Ishikawa (cell line): ENCODE results near the gene NOTCH3.

ENCODE experiments used
- CEBPB ChIP-seq: IDR thresholded peaks from 2 replicates; pipeline ENCODE4 v1.6.1; 2012
- CREB1 ChIP-seq: IDR thresholded peaks from 2 replicates; pipeline ENCODE4 v1.6.1; 2012; ENCODE audit warnings: low read depth
- EGR1 ChIP-seq: IDR thresholded peaks from 2 replicates; pipeline ENCODE4 v1.6.1; 2012
- EP300 ChIP-seq: IDR thresholded peaks from 2 replicates; pipeline ENCODE4 v1.6.1; 2012; ENCODE audit warnings: borderline replicate concordance
- FOXM1 ChIP-seq: IDR thresholded peaks from 2 replicates; pipeline ENCODE4 v1.6.1; 2012; ENCODE audit warnings: low read depth, borderline replicate concordance
- NFIC ChIP-seq: IDR thresholded peaks from 2 replicates; pipeline ENCODE4 v1.6.1; 2012
- RAD21 ChIP-seq: IDR thresholded peaks from 2 replicates; pipeline ENCODE4 v1.6.1; 2012; ENCODE audit warnings: low read depth
- TAF1 ChIP-seq: IDR thresholded peaks from 2 replicates; pipeline ENCODE4 v1.6.1; 2012; ENCODE audit warnings: low read depth, mild to moderate bottlenecking
- TCF12 ChIP-seq: IDR thresholded peaks from 2 replicates; pipeline ENCODE4 v1.6.1; 2012; ENCODE audit warnings: low read depth
- TEAD4 ChIP-seq: IDR thresholded peaks from 2 replicates; pipeline ENCODE4 v1.6.1; 2012
- YY1 ChIP-seq: IDR thresholded peaks from 2 replicates; pipeline ENCODE4 v1.6.1; 2012; ENCODE audit warnings: low read depth
- ZBTB7A ChIP-seq: IDR thresholded peaks from 2 replicates; pipeline ENCODE4 v1.6.1; 2012; ENCODE audit warnings: low read depth
- TF ChIP-seq, protein P1 (sequence below): IDR thresholded peaks from 2 replicates; pipeline ENCODE4 v1.6.1; 2012
- TF ChIP-seq, protein P2 (sequence below): IDR thresholded peaks from 2 replicates; pipeline ENCODE4 v1.6.1; 2012
- TF ChIP-seq, protein P3 (sequence below): IDR thresholded peaks from 2 replicates; pipeline ENCODE4 v1.6.1; 2012; ENCODE audit warnings: low read depth, mild to moderate bottlenecking

The NOTCH3 gene

DNA sequence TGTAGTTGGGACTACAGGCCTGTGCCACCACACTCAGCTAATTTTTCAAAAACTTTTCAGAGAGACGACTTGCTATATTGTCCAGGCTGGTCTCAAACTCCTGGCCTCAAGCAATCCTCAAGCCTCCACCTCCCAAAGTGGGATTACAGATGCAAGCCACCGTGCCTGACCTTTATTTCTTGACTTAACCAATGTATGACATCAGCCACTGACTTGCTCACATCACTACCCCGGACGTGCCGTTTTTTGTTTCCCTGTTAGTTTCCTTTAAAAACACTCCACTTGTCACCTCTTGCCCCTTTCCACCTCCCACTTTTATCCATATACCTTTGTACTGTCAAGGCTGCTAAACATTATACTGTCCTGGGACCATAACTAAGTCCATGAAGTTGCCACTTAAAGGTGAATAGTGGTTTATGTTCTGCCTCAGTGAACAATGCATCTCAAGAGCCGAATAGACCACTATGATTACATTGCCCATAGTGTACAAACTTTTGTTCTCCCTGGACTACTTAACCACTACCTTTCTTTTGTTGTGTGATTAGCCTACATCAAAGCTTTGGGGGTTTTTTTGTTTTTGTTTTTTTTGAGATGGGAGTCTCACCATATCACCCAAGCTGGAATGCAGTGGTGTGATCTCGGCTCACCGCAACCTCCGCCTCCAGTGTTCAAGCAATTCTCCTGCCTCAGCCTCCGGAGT is 33.8 kb upstream of the NOTCH3 start:
- no peak for TF ChIP-seq ZBTB7A
- TF ChIP-seq TEAD4, result no peak
- TF ChIP-seq TCF12, result no peak
- TF ChIP-seq FOXM1, result no peak
- TF ChIP-seq, protein P1, sequence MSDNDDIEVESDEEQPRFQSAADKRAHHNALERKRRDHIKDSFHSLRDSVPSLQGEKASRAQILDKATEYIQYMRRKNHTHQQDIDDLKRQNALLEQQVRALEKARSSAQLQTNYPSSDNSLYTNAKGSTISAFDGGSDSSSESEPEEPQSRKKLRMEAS, result no peak
- TF ChIP-seq NFIC, result no peak
- TF ChIP-seq, protein P2, sequence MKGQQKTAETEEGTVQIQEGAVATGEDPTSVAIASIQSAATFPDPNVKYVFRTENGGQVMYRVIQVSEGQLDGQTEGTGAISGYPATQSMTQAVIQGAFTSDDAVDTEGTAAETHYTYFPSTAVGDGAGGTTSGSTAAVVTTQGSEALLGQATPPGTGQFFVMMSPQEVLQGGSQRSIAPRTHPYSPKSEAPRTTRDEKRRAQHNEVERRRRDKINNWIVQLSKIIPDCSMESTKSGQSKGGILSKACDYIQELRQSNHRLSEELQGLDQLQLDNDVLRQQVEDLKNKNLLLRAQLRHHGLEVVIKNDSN, result no peak
- no peak for TF ChIP-seq EP300
- TF ChIP-seq, protein P3, sequence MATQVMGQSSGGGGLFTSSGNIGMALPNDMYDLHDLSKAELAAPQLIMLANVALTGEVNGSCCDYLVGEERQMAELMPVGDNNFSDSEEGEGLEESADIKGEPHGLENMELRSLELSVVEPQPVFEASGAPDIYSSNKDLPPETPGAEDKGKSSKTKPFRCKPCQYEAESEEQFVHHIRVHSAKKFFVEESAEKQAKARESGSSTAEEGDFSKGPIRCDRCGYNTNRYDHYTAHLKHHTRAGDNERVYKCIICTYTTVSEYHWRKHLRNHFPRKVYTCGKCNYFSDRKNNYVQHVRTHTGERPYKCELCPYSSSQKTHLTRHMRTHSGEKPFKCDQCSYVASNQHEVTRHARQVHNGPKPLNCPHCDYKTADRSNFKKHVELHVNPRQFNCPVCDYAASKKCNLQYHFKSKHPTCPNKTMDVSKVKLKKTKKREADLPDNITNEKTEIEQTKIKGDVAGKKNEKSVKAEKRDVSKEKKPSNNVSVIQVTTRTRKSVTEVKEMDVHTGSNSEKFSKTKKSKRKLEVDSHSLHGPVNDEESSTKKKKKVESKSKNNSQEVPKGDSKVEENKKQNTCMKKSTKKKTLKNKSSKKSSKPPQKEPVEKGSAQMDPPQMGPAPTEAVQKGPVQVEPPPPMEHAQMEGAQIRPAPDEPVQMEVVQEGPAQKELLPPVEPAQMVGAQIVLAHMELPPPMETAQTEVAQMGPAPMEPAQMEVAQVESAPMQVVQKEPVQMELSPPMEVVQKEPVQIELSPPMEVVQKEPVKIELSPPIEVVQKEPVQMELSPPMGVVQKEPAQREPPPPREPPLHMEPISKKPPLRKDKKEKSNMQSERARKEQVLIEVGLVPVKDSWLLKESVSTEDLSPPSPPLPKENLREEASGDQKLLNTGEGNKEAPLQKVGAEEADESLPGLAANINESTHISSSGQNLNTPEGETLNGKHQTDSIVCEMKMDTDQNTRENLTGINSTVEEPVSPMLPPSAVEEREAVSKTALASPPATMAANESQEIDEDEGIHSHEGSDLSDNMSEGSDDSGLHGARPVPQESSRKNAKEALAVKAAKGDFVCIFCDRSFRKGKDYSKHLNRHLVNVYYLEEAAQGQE, result no peak
- no peak for TF ChIP-seq TAF1
- no peak for TF ChIP-seq YY1
- no peak for TF ChIP-seq RAD21
- no peak for TF ChIP-seq CREB1
- TF ChIP-seq CEBPB, result no peak
- TF ChIP-seq EGR1, result no peak

DNA sequence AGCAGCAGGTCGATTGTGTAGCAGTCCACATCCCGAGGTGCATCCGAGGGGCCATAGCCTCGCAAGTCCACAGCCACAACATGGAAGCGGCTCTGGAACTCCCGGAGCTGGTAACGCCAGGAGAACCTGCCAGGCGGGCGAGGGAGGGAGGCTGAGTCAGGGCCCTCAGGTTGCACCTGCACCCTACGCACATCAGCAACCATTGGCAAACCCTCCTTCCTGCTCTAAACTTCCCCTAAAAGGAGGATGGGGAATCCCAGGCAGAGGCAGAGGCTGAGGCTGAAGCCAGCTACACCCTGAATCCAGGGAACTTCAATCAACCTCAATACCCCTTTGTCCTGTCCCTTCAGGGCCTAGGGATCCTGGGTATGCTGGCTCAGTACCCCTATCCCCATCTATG is 30.5 kb upstream of the NOTCH3 start:
- no peak for TF ChIP-seq TCF12
- TF ChIP-seq FOXM1, result no peak
- no peak for TF ChIP-seq NFIC
- TF ChIP-seq CEBPB, result no peak
- no peak for TF ChIP-seq RAD21
- TF ChIP-seq ZBTB7A, result no peak
- TF ChIP-seq TEAD4, result no peak
- TF ChIP-seq TAF1, result no peak
- TF ChIP-seq CREB1, result no peak
- TF ChIP-seq, protein P3, result no peak
- TF ChIP-seq, protein P2, result no peak
- TF ChIP-seq YY1, result no peak
- no peak for TF ChIP-seq EGR1

DNA sequence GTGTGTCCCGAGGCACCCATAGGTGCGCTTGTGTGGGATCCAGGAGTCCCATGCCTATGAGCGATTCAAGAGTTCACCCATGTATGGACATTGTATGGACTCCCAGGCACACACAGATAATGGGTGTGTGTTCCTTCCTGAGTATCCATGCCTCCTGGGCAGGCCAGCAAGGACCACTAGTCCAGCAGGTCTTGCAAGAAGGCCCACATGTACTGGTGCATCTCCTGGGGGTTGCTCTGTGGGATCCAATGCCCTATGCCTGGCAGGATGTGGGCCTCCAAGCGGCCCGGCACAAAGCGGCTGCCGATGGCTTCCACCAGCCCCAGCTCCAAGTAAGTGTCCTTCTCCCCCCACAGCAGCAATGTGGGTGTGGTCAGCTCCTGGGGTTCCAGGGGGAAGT is 26.5 kb upstream of the NOTCH3 start:
- TF ChIP-seq TAF1, result no peak
- TF ChIP-seq ZBTB7A, result no peak
- TF ChIP-seq, protein P1, result no peak
- TF ChIP-seq YY1, result no peak
- TF ChIP-seq EP300, result no peak
- TF ChIP-seq CEBPB, result no peak
- TF ChIP-seq CREB1, result no peak
- TF ChIP-seq, protein P2, result no peak
- TF ChIP-seq TCF12, result no peak
- TF ChIP-seq, protein P3, result no peak
- TF ChIP-seq RAD21, result no peak
- no peak for TF ChIP-seq NFIC
- TF ChIP-seq FOXM1, result no peak
- TF ChIP-seq EGR1, result no peak
- TF ChIP-seq TEAD4, result no peak

DNA sequence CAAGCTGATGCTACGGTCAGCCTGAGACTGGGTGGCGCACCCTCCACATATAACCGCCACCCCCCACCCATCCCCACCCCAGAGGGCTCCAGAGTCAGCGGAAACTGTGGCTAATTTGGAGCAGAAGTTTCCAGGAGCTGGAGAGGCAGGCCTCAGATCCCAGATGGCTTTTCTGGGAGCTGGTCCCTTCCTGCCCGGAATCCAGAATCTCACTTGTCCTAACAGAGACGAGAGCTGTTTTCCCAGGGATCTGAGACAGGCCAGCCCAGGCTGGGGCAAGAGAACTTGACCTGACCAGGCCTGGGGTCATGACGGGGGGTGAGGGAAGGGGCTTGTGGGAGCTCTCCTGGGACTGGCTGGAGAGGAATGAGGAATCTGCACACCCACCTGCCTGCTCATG is 25.0 kb upstream of the NOTCH3 start:
- TF ChIP-seq ZBTB7A, result no peak
- TF ChIP-seq FOXM1, result no peak
- TF ChIP-seq YY1, result no peak
- TF ChIP-seq EGR1, result no peak
- TF ChIP-seq CREB1, result no peak
- no peak for TF ChIP-seq TEAD4
- TF ChIP-seq TCF12, result no peak
- no peak for TF ChIP-seq RAD21
- no peak for TF ChIP-seq EP300
- no peak for TF ChIP-seq CEBPB
- TF ChIP-seq, protein P3, result no peak
